Stimulated activated CD8-positive, alpha-beta memory T cell treated with anti-CD3 and anti-CD28 coated beads, Interleukin-12 subunit alpha, Interleukin-12 subunit beta, amount 100 ng/mL, for 24 hours (primary cell): ENCODE results near the gene FTCDNL1.

Experiments used
- DNase-seq: peaks from one replicate; pipeline ENCODE4 v3.0.0-alpha.2; 2020; ENCODE audit errors: extremely low read depth

Gene FTCDNL1

DNA sequence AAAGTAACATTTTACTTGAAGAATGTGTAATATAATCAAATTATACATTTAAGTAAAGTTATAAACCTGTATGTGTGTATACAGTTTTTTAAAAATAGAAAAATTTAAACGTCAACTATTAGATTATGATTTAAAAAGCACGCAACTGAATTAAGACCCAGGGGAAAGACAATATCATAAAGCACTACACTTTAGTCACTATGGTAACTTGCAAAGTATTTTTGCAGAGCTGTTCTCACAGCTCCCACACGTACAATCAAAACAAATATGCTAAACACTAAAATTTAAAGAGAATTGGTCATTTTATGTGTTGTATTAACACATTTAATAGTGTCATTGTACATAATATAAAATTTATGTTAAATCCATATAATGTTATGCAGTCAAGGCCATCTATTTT is 59.7 kb downstream of the FTCDNL1 start:
- no peak for DNase-seq

DNA sequence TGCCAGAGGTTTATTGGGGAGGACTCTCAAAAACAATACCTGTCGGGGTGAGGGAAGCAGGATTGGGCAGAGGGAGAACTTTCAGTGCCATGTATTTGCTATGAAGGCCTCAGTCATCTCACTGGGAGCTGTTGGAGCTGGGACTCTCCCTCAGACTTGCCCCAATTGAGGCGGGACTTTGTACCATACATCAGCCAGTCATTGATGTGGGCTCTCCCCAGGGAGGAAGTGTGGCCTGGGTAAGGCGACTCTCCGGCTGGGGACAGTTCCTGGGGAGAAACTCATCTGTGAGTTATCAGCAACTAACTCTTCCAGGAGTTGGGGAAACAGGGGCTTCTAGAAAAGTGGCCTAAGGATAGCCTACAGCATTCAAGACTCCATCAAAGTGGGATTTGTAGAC is 66.5 kb downstream of the FTCDNL1 start:
- no peak for DNase-seq

DNA sequence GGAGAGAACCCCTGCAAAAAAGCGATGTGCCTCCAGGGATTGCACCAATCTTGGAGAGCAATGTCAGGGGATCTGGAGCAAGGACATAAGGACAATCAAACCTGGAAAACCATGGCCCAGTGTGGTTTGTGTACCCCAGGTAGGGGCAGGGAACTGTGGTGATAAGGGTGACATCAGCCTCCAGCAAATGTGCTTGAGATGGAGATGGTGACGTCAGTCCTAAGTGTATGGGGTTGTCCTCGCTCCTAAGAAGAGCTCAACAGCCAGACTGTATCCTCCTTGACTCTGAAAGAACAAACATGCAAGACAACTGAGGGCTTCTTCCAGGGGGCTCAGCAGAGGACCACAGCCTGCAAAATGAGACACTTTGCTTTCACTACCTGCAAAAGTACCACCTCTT is 71.4 kb downstream of the FTCDNL1 start:
- DNase-seq, result no peak

DNA sequence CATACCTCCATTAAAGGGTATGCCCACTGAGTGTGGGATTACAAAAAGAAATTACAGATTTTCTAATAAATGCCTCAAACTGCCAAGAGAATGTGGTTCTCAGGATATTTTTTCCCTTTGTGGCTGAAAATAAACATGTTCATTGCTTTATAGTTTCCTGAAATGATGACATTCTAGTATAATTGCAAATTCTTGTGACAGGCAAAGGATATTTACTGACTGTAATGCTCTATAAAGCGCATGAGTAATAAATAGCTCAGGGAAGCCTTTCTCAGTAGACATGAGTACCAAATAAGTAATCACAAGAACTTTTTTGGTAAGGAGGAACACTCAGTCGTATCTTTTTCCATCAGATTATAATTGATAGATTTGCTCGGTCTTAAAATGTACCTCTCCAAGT is 72.3 kb downstream of the FTCDNL1 start:
- DNase-seq, result no peak

DNA sequence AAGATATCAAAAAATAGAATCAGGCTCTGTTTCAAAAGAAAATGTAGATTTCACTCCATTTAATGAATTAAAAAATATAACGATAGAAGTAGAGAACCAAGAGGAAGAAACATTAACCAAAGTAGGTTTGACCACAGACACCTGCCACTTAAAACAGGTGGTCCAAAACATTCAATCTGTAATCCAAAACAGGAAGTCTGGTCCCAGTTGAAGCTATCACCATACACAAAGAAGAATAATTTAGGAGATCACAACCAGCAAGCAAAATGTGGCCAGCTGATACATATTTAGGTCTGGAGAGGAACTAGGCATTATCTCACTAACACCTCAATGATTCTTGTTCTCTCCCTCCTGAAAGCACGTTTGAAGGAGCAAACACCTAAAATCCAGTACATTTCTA is 73.1 kb downstream of the FTCDNL1 start:
- DNase-seq, result no peak

DNA sequence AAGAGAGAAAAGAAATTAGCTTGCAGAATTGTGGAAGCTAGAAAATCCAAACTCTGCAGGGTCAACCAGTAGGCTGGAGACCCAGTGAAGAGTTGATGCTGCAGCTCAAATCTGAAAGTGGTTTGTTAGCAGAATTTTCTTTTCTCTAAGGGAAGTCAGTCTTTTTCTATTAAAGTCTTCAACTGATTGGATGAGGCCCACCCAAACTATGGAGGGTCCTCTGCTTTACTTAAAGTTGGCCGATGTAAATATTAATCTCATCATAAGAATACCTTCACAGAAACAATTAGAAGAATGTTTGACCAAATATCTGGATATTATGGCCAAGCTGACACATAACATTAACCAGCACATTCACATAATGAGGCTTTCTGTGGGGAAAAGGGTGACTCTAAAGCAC is 73.7 kb downstream of the FTCDNL1 start:
- DNase-seq, result no peak

DNA sequence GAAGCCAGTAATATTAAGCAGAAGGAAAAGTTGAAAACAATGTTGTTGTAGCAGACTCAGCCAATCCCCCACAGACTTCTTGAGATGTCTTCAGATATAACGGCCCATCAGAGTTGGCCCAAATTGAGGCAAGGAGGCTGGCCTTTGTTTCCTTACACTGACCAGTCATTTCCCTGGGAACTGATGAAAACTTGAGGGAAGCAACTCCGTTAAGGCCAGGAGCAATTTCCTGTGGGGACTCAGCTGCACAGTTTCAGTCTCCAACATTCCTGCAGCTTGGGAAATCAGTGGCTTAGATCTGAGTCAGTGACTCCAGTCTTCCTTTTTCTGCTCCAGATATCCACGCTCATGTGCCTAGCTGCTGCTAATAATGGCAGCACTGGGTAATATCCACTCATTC is 75.7 kb downstream of the FTCDNL1 start:
- no peak for DNase-seq

DNA sequence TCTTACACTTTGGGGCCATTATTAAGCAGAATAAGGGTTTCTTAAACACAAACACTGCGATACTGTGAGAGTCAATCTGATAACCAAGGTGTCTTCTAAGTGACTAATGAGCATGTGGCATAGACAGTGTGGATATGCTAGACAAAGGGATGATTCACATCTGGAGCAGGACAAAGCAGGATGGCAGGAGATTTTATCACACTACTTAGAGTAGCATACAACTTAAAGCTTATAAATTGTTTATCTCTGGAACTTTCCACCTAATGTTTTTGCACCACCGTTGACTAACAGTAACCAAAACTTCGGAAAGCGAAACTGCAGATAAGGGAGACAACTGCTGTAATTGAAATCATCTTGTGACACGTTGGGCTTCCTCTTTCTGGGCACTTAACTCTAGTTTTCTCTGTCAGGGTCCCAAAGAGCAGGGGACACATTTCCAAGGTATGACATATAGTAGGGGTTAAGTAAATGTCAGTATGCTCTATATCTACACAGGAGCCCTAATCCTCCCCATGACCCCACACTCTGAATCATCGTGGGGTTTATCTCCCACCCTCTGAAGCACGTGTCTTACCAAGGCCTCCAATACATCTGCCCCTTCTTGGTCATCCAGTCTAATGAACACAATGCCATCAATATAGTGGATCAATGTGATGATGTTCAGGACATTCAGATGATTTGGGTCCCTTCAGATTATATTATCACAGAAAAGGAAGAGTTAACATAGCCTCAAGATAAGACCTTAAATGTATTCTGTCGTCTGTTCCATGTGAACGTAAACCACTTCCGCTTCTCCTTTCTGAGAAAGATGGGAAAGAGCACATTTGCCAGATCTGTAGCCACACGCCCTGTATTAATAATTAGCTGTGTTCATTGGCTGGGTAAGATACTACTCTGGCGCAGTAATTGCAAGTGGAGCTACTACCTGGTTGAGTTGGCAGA is 78.7 kb downstream of the FTCDNL1 start:
- DNase-seq, result no peak

DNA sequence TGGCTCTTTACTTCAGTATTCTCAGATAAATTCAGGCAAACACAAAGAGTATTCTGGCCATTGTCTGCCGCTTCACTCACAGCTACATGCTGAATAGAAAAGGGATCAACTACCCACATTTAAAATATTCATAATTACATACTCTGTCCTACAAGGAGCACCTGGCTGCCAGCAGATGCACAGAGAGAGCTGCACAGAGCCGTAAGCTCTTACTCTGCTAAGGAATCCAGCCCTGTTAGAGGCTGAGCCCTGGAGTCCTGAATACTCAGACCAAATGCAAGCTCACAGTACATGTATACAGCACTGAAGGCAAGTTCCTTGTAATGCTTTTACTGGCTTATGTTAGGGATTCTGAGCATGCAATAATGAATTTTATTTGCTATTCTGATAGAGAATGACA is 80.3 kb downstream of the FTCDNL1 start:
- DNase-seq, result no peak

DNA sequence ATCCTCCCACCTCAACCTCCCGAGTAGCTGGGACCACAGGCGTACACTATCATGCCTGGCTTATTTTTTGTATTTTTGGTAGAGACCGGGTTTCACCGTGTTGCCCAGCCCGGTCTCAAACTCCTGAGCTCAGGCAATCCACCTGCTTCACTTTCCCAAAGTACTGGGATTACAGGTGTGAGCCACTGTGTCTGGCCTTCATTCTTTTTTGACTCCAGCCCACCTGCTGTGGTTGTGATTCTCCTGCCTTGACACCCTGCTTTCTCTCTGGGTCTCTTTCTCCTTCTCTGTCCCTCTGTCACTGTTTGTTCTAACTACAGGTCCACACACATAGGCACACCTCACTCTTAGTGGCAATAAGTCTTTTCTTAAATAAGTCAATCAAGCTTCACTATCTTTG is 85.3 kb downstream of the FTCDNL1 start:
- DNase-seq, result no peak

DNA sequence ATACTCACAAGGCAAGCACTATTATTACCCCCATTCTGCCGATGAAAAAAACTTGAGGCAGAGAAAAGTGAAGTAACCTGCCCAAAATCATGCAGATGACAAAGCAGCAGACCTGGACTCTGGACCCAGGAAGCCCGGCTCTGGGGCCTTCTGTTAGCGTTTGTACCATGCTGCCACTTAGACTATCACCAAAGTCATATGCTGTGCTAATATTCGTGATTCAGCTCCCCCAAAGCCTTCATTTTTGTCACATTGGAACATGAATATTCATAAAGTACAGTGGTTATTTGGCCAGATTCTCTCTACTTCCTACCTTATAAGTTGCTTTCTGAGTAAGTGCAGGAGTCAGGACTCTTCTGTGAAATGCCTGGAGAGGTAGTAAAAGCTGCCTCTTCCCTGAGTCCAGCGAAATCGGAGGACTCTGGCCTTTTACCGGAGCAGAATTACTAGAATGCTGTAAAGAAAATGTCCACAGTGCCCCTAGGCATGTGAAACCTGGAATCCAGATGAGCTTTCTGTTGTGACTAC is 86.7 kb downstream of the FTCDNL1 start:
- DNase-seq, result no peak

DNA sequence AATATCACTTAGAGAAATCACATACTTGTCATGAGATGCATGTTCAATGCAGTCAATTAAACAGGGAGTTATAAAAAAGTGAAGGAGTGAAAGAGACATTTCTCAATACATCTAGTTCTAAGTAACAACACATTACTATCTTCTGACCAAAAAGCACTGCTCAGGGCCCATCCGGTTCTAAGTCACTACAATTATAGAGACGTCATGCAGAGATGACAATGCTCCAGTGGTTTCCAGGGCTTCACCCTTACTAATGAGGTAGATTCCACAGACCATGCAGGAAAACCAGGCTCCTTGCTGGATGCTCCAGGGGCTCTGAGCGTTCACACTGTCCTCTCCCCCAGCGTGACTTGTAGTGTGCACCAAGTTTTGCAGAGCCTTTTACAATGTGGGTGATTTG is 88.0 kb downstream of the FTCDNL1 start:
- DNase-seq, result no peak

DNA sequence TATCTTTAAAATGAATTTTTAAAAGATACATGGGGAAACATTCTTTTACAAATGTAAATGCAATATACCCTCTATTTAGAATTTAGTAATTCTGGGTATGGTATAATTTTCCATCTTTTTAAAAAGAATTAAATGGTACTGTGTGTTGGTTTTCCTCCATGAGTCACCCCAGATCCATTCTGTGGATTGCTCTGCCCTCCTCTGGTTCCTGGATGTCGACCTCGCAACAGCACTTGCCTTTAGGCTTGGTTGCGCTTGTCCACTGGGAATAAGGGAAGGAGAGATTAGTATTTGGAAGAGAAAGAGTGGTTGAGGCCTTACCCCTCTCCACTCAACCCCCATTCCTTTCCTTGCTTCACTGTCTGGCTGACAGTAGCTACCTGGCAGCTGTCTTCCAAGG is 90.4 kb downstream of the FTCDNL1 start:
- DNase-seq, result no peak

DNA sequence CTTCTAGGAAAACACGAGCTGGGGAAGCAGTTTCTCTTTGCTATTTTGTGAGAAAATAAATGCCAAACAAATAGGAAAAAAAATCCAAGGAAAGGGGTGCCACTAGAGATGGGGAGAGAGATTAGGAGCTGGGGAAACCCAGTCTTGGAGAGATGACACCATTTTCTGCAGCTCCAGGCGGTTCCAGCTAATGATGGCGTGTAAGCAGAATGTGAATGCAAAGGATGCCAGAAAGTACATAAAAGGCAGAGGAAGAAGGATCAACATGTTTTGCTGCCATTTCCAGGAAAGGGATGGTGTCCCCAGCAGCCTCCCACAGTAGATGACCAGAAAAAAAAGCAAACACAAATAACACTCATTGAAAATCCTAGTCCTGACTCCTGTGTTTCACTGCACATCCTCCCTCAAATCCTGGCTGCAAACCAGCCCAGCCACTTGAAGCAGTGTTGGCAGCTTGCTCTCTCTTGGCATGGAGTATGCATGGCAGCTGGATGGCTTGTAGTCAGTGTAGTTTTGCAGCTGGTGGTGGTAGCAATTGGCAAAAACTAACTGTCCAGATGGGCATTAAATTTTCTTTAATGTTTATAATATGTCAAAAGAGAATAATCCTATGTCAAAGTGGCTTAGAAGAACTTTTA is 93.6 kb downstream of the FTCDNL1 start:
- DNase-seq, result no peak

DNA sequence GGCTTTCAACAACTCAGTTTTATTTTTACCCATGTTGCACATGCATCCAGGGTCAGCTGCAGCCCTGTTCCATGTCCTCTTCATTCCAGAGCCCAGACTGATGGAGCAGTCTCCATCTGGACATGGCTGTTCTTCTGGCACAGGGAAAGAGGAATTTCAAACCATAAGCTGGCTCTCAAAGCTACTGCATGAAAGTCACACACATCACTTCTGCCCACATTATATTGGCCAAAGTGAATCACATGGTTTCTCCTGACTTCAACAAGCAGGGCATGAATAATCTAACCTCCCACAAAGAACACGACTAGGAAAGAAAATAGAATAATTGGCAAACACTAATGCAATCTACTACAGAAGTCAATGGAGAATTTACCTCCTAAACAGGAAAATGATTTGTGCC is 94.2 kb downstream of the FTCDNL1 start:
- DNase-seq, result no peak

DNA sequence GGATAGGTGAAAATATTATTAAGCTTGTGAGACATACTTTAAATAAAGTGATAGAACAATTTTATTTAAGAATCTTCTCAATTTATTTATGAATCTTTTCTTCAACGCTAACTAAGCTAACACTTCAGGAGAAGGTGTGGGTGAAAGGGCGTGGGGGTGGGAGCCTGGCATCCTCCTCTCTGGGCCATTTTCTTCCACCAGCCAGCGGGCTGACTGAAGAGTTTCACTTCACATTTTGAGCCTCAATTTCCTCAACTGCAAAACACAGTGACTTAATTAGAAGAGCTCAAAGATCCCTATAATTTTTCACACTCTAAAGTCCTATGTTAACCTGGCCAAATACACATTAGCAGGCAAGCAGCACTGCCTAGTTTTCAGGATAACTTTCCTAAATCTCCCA is 94.8 kb downstream of the FTCDNL1 start:
- no peak for DNase-seq

DNA sequence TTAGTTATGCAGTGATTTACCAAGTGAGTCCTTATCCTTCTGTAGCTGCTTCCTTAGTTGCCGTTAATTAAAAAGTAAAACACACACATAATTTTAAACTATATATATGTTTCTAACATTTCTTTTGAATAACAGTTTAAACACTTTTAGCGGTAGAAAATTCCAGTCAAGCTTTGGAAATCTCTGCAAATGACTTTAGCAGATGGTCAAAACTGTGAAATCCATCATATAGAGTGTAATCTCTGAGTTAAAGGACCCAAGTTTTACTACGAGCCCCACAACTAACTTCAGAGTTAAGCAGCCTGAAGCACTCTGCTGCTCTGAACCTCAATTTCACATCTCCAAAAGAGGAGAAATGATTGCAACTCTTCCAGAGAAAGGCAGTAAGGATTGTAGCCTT is 96.2 kb downstream of the FTCDNL1 start:
- DNase-seq, result no peak

DNA sequence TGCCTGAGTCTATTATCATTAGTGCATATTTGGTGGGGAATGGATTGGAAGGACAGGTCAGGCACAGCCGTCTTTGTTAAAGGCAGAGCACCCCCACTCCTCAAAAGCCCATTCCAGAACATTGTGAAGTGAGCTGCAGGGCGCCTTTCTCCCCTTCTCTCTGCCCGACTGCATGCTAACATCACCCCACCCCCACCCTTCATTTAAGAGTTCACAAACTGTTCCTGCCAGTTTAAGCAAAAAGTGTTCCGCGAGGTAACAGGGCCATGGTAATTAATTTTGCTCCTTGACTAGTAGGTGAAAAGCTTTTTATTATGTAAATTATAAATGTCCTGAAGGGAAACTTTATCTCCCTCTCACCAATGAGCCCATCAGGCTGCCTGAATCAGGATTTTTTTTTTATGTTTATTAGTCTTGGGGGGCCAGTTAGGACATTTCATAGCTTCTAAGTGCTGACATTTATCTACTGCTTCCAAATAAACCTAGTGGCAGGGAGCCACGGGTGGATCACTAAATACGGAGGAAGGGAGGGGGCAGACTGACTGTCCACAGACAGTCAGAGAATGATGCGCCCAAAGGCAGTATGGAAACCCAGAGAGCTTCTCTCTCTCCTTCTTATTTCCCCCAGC is 99.4 kb downstream of the FTCDNL1 start:
- DNase-seq, result no peak

DNA sequence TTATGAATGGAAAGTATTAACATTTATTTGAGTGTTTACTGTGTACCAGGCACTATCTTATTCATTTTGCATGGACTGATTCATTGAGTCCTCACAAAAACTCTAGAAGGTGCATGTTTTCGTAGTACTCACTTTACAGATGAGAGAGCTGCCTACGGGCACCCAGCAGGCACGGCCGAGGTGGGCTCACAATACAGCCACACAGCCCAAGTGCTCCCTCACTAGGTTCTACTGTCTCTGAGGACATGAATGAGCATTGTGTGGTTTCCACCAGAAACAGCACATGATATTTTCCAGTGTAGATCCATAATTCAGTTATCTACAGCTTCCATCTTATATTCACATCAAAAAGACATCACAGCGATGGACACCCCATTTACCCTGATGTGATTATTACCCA is 101.4 kb downstream of the FTCDNL1 start:
- DNase-seq, result no peak

DNA sequence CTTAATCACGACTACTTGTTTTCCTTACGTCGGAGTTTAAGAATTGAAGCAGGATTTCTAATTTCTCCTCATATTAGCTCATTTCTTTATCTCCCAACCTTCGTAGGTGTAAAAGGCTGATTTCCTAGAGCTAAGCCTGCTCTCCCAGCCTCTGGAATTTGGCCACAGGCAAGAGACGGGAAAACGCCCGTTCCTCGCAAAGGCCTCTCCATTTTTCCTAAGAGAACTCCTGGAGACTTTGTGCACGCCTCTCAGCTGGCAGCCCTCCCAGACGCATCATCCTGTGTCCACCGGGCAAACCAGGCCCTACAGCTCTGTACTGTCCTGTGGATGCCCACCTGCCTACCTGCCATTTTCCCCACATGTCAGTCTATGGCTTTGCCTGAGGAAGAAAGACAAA is 106.3 kb downstream of the FTCDNL1 start:
- DNase-seq, result no peak

DNA sequence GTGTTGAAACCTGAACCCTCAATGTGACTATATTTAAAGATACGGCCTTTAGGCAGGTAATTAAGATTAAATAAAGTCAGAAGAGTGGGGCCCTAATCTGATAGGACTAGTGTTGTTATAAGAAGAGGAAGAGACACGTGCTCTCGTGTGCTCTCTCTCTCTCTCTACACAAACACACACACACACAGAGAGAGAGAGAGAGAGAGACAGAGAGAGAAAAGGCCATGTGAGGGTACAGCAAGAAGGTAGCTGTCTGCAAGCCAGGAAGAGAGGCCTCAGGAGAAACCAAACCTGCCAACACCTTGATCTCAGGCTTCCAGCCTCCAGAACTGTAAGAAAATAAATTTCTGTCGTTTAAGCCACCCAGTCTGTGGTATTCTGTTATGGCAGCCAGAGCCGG is 106.7 kb downstream of the FTCDNL1 start:
- DNase-seq, result no peak

DNA sequence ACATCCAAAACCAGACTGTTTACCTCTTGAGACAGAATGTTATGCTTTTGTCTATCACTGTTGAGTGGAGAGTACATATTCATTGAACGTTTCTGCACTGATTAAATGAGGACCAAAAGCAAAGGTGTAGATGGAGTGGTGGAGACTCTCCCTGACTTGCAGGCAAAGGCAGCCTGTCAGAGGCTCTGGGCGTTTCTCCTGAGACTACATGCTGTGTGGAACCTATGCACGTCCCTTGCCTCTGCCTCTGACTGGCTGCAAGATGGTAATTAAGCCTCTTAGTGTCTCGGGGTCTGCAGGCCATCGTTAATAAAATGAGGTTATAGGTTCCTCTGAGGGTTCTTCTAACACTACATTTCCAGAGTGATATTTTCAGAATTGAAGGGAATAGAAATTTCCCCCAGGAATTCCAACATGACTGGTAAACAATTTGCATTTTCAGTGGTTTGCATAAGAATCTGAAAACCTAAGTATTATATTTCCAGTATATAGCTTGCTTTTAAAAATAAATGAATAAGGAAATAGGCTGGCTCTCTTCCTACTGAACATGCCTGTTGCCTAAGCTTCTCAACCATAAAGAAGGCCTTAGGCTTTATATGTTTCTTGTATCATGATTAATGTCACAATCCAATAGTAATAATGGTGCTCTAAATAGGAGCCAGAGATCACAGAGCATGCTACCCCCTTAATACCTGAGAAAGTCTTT is 107.4 kb downstream of the FTCDNL1 start:
- no peak for DNase-seq
